ENCODE data around the gene SHOX.
"Not testable (repeated sequence)": the region's sequence is repeated elsewhere in the genome, so short reads cannot be mapped to it uniquely, and the experiment has no call there.

DNA sequence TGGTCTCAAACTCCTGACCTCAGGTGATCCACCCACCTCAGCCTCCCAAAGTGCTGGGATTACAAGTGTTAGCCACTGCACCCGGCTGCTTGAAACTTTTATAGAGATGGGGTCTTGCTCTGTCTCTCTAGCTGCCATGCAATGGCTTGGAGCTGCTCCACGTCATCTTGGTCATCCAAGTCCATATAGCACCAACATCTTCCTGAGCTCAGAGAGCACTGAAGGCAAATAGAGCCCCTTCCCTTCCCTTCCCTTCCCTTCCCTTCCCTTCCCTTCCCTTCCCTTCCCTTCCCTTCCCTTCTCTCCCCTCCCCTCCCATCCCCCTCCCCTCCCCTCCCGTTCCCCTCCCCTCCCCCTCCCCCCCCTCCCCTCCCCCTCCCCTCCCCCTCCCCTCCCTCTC is 22.5 kb upstream of the SHOX start:
- TF ChIP-seq, protein P1, sequence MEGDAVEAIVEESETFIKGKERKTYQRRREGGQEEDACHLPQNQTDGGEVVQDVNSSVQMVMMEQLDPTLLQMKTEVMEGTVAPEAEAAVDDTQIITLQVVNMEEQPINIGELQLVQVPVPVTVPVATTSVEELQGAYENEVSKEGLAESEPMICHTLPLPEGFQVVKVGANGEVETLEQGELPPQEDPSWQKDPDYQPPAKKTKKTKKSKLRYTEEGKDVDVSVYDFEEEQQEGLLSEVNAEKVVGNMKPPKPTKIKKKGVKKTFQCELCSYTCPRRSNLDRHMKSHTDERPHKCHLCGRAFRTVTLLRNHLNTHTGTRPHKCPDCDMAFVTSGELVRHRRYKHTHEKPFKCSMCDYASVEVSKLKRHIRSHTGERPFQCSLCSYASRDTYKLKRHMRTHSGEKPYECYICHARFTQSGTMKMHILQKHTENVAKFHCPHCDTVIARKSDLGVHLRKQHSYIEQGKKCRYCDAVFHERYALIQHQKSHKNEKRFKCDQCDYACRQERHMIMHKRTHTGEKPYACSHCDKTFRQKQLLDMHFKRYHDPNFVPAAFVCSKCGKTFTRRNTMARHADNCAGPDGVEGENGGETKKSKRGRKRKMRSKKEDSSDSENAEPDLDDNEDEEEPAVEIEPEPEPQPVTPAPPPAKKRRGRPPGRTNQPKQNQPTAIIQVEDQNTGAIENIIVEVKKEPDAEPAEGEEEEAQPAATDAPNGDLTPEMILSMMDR (IDR thresholded peaks at IDR 0.05 in 4 of 5, conservative IDR thresholded peaks at IDR 0.05 in 1 of 5), result not testable (repeated sequence)
- not testable (repeated sequence) for TF ChIP-seq POLR2A (IDR thresholded peaks at IDR 0.05)

Data from gastrocnemius medialis (tissue), 4 donors.